Loucy (cell line): Measurements from ENCODE around the gene GDA.

Source experiments
- CTCF ChIP-seq: fragments of 200-600 bp; sonication (generic); conservative IDR thresholded peaks from 2 replicates; pipeline ENCODE4 v1.5.1; 2014; ENCODE audit warnings: mild to moderate bottlenecking, antibody characterized with exemption, low read length
- EZH2phosphoT487 ChIP-seq: fragments of 200-600 bp; IDR thresholded peaks from 2 replicates; pipeline ENCODE4 v1.6.1; 2018; ENCODE audit warnings: antibody characterized with exemption, mild to moderate bottlenecking, moderate library complexity, borderline replicate concordance

GRCh38 chr9:72139226-72139625, 10.0 kb upstream of the GDA start:
- TF ChIP-seq CTCF (no peak), EZH2phosphoT487 (no peak)
